HepG2 (cell line): ENCODE measurements around the gene CDH22. TPM values are rescaled to one million over a fixed set of nuclear protein-coding genes. Genes with fewer than 3 reads are reported as not detected.

ENCODE experiments used
- ATAC-seq: fragments of 200-7000 bp; cut with Tn5 transposase; 3 replicates; pipeline ENCODE4 v1.9.1; 2020; ENCODE audit warnings: mild to moderate bottlenecking, moderate library complexity
- BruUV-seq: library from RNA; stranded (reverse); fragments of 400-500 nt; replicated peaks from 2 replicates; lab custom pipeline; 2021; lab: Mats Ljungman, UMichigan
- CTCF ChIA-PET: fragments of 300-600 bp; formaldehyde crosslinking; extraction: SDS; loops from one replicate; lab custom pipeline; 2021; ENCODE audit warnings: low total read pairs, inconsistent platforms, low intra/inter-chr PET ratio; lab: Yijun Ruan, JAX
- POLR2A ChIA-PET: fragments of 350-600 bp; sonication (Branson Sonifier 250); formaldehyde crosslinking; loops from one replicate; lab custom pipeline; 2020; ENCODE audit warnings: antibody characterized with exemption, inconsistent platforms; lab: Yijun Ruan, JAX
- DNase-seq: peaks from one replicate; pipeline ENCODE4 v3.0.0-alpha.2; 2015; ENCODE audit warnings: low spot score
- FAIRE-seq: peaks from 3 replicates; lab custom pipeline; 2011; peaks lifted over from hg19 to GRCh38; lab: Jason Lieb, UNC
- H2AFZ ChIP-seq: one replicate; pipeline ENCODE4 v1.6.1; 2011; ENCODE audit warnings: low read length, inconsistent platforms
- H3K27ac ChIP-seq: fragments of 300-600 bp; 3 replicates; pipeline ENCODE4 v1.8.0; 2011; ENCODE audit warnings: mixed run types, mild to moderate bottlenecking, mixed read lengths, low read length, inconsistent platforms; ENCODE audit not compliant: insufficient read depth; ENCODE audit errors: extremely low read length
- H3K27me3 ChIP-seq, 2 experiments: fragments of 200-600 bp in 1 of 2; 2 replicates in 1 of 2; 3 replicates in 1 of 2; pipeline versions ENCODE4 v1.6.0 to v1.8.0; 2011; ENCODE audit warnings: low read length in 2 of 2, mild to moderate bottlenecking in 2 of 2, moderate library complexity in 2 of 2, inconsistent platforms in 1 of 2; ENCODE audit not compliant: insufficient read depth in 2 of 2, control insufficient read depth in 1 of 2
- H3K36me3 ChIP-seq, 2 experiments: fragments of 200-600 bp in 1 of 2; replicated peaks in 1 of 2; 2 replicates in 1 of 2; 3 replicates in 1 of 2; pipeline versions ENCODE4 v1.5.1 to v1.8.0; 2011; ENCODE audit warnings: low read length in 2 of 2, inconsistent platforms in 1 of 2; ENCODE audit not compliant: insufficient read depth in 2 of 2, control insufficient read depth in 1 of 2
- H3K4me1 ChIP-seq: 2 replicates; pipeline ENCODE4 v1.5.1; 2012; ENCODE audit warnings: low read length, inconsistent platforms; ENCODE audit not compliant: insufficient read depth
- H3K4me2 ChIP-seq: 2 replicates; pipeline ENCODE4 v1.6.0; 2011; ENCODE audit warnings: low read depth, low read length, inconsistent platforms
- H3K4me3 ChIP-seq, 3 experiments: fragments of 200-600 bp in 1 of 3; sonication (generic), shearing (Covaris generic) in 1 of 3; replicated peaks in 1 of 3; 2 replicates each; pipeline ENCODE4 v1.5.1; 2011 to 2016; ENCODE audit warnings: low read length in 3 of 3, inconsistent platforms in 2 of 3, low read depth in 2 of 3, mild to moderate bottlenecking in 2 of 3, control low read depth in 1 of 3, mixed read lengths in 1 of 3; ENCODE audit not compliant: insufficient read depth in 1 of 3
- H3K79me2 ChIP-seq: one replicate; pipeline ENCODE4 v1.6.1; 2011; ENCODE audit warnings: low read length, inconsistent platforms; ENCODE audit not compliant: insufficient read depth
- H3K9ac ChIP-seq: 2 replicates; pipeline ENCODE4 v1.6.0; 2011; ENCODE audit warnings: mild to moderate bottlenecking, low read depth, low read length, inconsistent platforms; ENCODE audit not compliant: insufficient read depth
- H3K9me3 ChIP-seq: 2 replicates; pipeline ENCODE4 v1.5.1; 2012; ENCODE audit warnings: mild to moderate bottlenecking, low read length
- H4K20me1 ChIP-seq: 2 replicates; pipeline ENCODE4 v1.6.0; 2011; ENCODE audit warnings: inconsistent platforms, mild to moderate bottlenecking, low read length, moderate library complexity; ENCODE audit not compliant: insufficient read depth
- AKNA ChIP-seq: sonication (generic); formaldehyde crosslinking; IDR thresholded peaks from 2 replicates; pipeline ENCODE4 v1.4.0; 2020; ENCODE audit warnings: missing genetic modification reagents, borderline replicate concordance
- CREB1 ChIP-seq, 2 experiments: fragments of 450-650 bp in 1 of 2; IDR thresholded peaks; 2 replicates each; pipeline ENCODE4 v1.6.1; 2016 to 2017; ENCODE audit warnings: control low read depth in 1 of 2, mild to moderate bottlenecking in 1 of 2, missing compliant biosample characterization in 1 of 2, missing genetic modification characterization in 1 of 2
- KDM2A ChIP-seq: sonication (generic); formaldehyde crosslinking; IDR thresholded peaks from 2 replicates; pipeline ENCODE4 v1.4.0; 2020; ENCODE audit warnings: low read depth, missing genetic modification reagents, borderline replicate concordance
- NCOR1 ChIP-seq: fragments of 200-600 bp; sonication (generic); IDR thresholded peaks from 2 replicates; pipeline ENCODE4 v1.7.0; 2017; ENCODE audit warnings: antibody characterized with exemption, low read length, borderline replicate concordance
- NFATC3 ChIP-seq: sonication (generic); formaldehyde crosslinking; IDR thresholded peaks from 2 replicates; pipeline ENCODE4 v1.5.1; 2020; ENCODE audit warnings: mild to moderate bottlenecking, missing genetic modification reagents
- POLR2G ChIP-seq: fragments of 200-400 bp; formaldehyde crosslinking; IDR thresholded peaks from 2 replicates; pipeline ENCODE4 v1.6.1; 2018; ENCODE audit warnings: mild to moderate bottlenecking, low read depth, low read length, moderate library complexity
- ZFP1 ChIP-seq: IDR thresholded peaks from 2 replicates; pipeline ENCODE4 v1.6.1; 2016
- ZNF24 ChIP-seq: fragments of 450-650 bp; IDR thresholded peaks from 2 replicates; pipeline ENCODE4 v1.6.1; 2017; ENCODE audit warnings: antibody characterized with exemption, mild to moderate bottlenecking
- ZNF274 ChIP-seq: sonication (generic); formaldehyde crosslinking; IDR thresholded peaks from 2 replicates; pipeline ENCODE4 v1.5.1; 2020; ENCODE audit warnings: mild to moderate bottlenecking, missing genetic modification reagents
- ZNF33B ChIP-seq: sonication (generic); formaldehyde crosslinking; IDR thresholded peaks from 2 replicates; pipeline ENCODE4 v1.5.1; 2020; ENCODE audit warnings: mild to moderate bottlenecking, missing genetic modification reagents
- ZNF451 ChIP-seq: sonication (generic); formaldehyde crosslinking; IDR thresholded peaks from 2 replicates; pipeline ENCODE4 v1.5.0; 2020; ENCODE audit warnings: mild to moderate bottlenecking, missing genetic modification reagents
- ZNF547 ChIP-seq: sonication (generic); formaldehyde crosslinking; IDR thresholded peaks from 2 replicates; pipeline ENCODE4 v1.5.1; 2020; ENCODE audit warnings: mild to moderate bottlenecking, missing genetic modification reagents
- ZNF598 ChIP-seq: sonication (generic); formaldehyde crosslinking; IDR thresholded peaks from 2 replicates; pipeline ENCODE4 v1.5.1; 2020; ENCODE audit warnings: mild to moderate bottlenecking, missing genetic modification reagents, borderline replicate concordance
- WGBS: methylation state at CpG from one replicate; pipeline ENCODE4 v1.1.6; 2017; ENCODE audit warnings: low lambda C conversion rate; 5-methylcytosine and 5-hydroxymethylcytosine counted together
- in situ Hi-C: cut with HindIII; loops from 2 replicates; pipeline ENCODE4 v1.10.0; 2017; ENCODE audit warnings: low pct_unique_long_range_greater_than_20kb; ENCODE audit not compliant: extremely low pct_ligation_motif_present
- intact Hi-C: fragments of 100-400 bp; cut with micrococcal nuclease; formaldehyde crosslinking; loops from one replicate; pipeline ENCODE4 v1.10.0; 2022; ENCODE audit not compliant: unreplicated experiment
- polyA plus RNA-seq, 8 experiments: library from polyadenylated mRNA; depleted of rRNA in 3 of 8; stranded (reverse) in 7 of 8; unstranded in 1 of 8; fragments of >200 nt; fragmentation: Illumina TruSeq in 4 of 8; extraction: Trizol in 4 of 8; gene quantifications; 2 replicates each; pipeline versions ENCODE4 v1.2.1 to v1.2.3, GENCODE V29; 2011 to 2016; ENCODE audit warnings: low read depth in 4 of 8, missing spikeins in 1 of 8, mixed read lengths in 1 of 8; ENCODE audit not compliant: insufficient read depth in 1 of 8
- total RNA-seq, 5 experiments: library from RNA; depleted of rRNA; stranded (reverse); fragments of >200 nt; fragmentation: Illumina TruSeq; extraction: Trizol; gene quantifications; 2 replicates each; pipeline ENCODE4 v1.2.3, GENCODE V29; 2016; ENCODE audit warnings: low read depth in 1 of 5
- TF ChIP-seq, protein P1 (sequence below): sonication (generic); formaldehyde crosslinking; IDR thresholded peaks from 2 replicates; pipeline ENCODE4 v1.4.0; 2020; ENCODE audit warnings: missing genetic modification reagents

CDH22 gene
- total and polyA plus RNA-seq, 2 of the 13 experiments (the other 11 are each of a cell fraction or from before 2014, with no cell fraction given), result not detected

DNA sequence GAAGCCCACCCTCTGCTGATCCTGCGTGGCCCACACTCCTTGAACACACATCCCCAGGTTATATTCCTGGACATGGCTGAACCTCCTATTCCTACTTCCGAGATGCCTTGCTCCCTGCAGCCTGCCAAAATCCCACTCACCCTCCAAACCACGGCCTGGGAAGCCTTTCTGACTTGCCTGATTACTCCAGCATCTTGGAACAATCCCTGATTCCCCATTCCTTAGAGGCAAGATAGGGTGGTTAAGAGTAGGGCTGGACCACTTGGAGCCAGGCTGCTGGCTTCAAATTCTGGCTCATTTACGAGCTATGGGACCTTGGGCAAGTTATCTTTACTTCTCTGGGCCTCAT, 45.9 kb upstream of the CDH22 start:
- no peak for ATAC-seq
- H3K36me3 ChIP-seq, result peaks cover 17 to 31% of the 10 kb centered on the region in 2 experiments; a peak in 4 of 5 replicates

More for the DNA sequence above, 45.9 kb upstream of the CDH22 start:
- H3K4me1 ChIP-seq, result peaks cover 44% of the 10 kb centered on the region
- no peak for DNase-seq
- 0 out of 2 replicates have a peak, but pooled peaks have one; percentile 45 for TF ChIP-seq ZNF451 (CRISPR knock-in tag)
- 0 out of 2 replicates have a peak, but pooled peaks have one; percentile 41 for TF ChIP-seq ZNF598 (CRISPR knock-in tag)
- no peak for TF ChIP-seq CREB1 (IDR thresholded peaks at IDR 0.05)
- TF ChIP-seq CREB1 (CRISPR knock-in tag; IDR thresholded peaks at IDR 0.05), result no peak
- TF ChIP-seq KDM2A (CRISPR knock-in tag), result 0 out of 2 replicates have a peak, but pooled peaks have one; percentile 20
- TF ChIP-seq ZNF274 (CRISPR knock-in tag), result peak; percentile 37; the same call in 1 of the 2 replicates
- peak; percentile 61 for TF ChIP-seq POLR2G
- no peak for TF ChIP-seq ZNF24
- TF ChIP-seq ZFP1 (CRISPR knock-in tag), result no peak
- no peak for TF ChIP-seq NCOR1
- TF ChIP-seq AKNA (CRISPR knock-in tag), result no peak
- TF ChIP-seq, protein P1, sequence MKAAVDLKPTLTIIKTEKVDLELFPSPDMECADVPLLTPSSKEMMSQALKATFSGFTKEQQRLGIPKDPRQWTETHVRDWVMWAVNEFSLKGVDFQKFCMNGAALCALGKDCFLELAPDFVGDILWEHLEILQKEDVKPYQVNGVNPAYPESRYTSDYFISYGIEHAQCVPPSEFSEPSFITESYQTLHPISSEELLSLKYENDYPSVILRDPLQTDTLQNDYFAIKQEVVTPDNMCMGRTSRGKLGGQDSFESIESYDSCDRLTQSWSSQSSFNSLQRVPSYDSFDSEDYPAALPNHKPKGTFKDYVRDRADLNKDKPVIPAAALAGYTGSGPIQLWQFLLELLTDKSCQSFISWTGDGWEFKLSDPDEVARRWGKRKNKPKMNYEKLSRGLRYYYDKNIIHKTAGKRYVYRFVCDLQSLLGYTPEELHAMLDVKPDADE, result no peak
- no peak for TF ChIP-seq ZNF547 (CRISPR knock-in tag)
- TF ChIP-seq NFATC3, result 0 out of 2 replicates have a peak, but pooled peaks have one; percentile 59
- TF ChIP-seq ZNF33B (CRISPR knock-in tag), result 0 out of 2 replicates have a peak, but pooled peaks have one; percentile 38
- no peak overlapping the region for H2AFZ ChIP-seq
- ChIA-PET POLR2A (interaction anchor here (3.8 kb wide), 1 partner anchor 10 kb away, joined by 36 read pairs; no protein-coding TSS in a partner anchor), CTCF (no interaction called here)
- intact Hi-C loops (no loop called here), in situ Hi-C loops (loop anchor here (25.0 kb wide), 1 partner anchor 567 kb away; the partner anchor contains the start of genes DNTTIP1 and WFDC3)
- H3K9me3 ChIP-seq, result no peaks in the 10 kb centered on the region
- H3K4me3 ChIP-seq, result 0 out of 6 replicates have a peak overlapping the region, but pooled peaks of 1 of the 3 experiments have one; percentile 2
- no peaks in the 10 kb centered on the region for H3K27me3 ChIP-seq
- peaks cover 5% of the 10 kb centered on the region; the same call in 1 of the 2 replicates for H4K20me1 ChIP-seq
- H3K9ac ChIP-seq, result peak overlapping the region; percentile 13; the same call in 1 of the 2 replicates
- 73% methylated on average over 4 of the region's 4 CpGs for WGBS
- H3K27ac ChIP-seq, result no peak overlapping the region
- H3K4me2 ChIP-seq, result peak overlapping the region; percentile 44
- FAIRE-seq, result no peak
- H3K79me2 ChIP-seq, result no peaks in the 10 kb centered on the region
- no TSS peak for BruUV-seq
